HCT116 (cell line): ENCODE data around the gene TBC1D16. TPM values are rescaled to one million over a fixed set of nuclear protein-coding genes. Genes with fewer than 3 reads are reported as not detected.
A peak's percentile ranks its signal among the peaks of the same experiment; 100 is the strongest.

Experiments
- ATAC-seq: fragments of 200-7000 bp; cut with Tn5 transposase; 2 replicates; pipeline ENCODE4 v1.9.1; 2020; ENCODE audit warnings: mild to moderate bottlenecking, moderate library complexity
- BruUV-seq: library from RNA; stranded (reverse); fragments of 400-500 nt; replicated peaks from 2 replicates; lab custom pipeline; 2021; lab: Mats Ljungman, UMichigan
- CTCF ChIA-PET: fragments of 300-600 bp; sonication (Branson Sonifier 250); formaldehyde crosslinking; loops from one replicate; lab custom pipeline; 2021; ENCODE audit warnings: antibody characterized with exemption; lab: Charles Lee
- POLR2A ChIA-PET: fragments of 300-600, 350-600 bp; sonication (Branson Sonifier 250); formaldehyde crosslinking; loops from one replicate; lab custom pipeline; 2021; ENCODE audit warnings: antibody characterized with exemption; lab: Charles Lee
- RAD21 ChIA-PET, 2 experiments: fragments of 300-600 bp; sonication (Branson Sonifier 250); formaldehyde crosslinking; loops; one replicate each; lab custom pipeline; 2023; ENCODE audit warnings: low total read pairs in 2 of 2; ENCODE audit not compliant: uncharacterized antibody in 2 of 2, unreplicated experiment in 2 of 2, low non-redundant PET in 1 of 2; lab: Charles Lee
- DNase-seq: peaks from one replicate; pipeline ENCODE4 v3.0.0-alpha.2; 2010; ENCODE audit warnings: low read depth, low spot score
- H2AFZ ChIP-seq: fragments of 200-600 bp; shearing (Covaris generic), sonication (generic); 2 replicates; pipeline ENCODE4 v1.6.1; 2017; ENCODE audit warnings: low read depth, mixed run types, mixed read lengths, antibody characterized with exemption, low read length; ENCODE audit not compliant: poor library complexity, severe bottlenecking
- H3K27ac ChIP-seq: 2 replicates; pipeline ENCODE4 v1.5.1; 2012; ENCODE audit warnings: low read depth, low read length
- H3K27me3 ChIP-seq: fragments of 200-600 bp; sonication (generic); 2 replicates; pipeline ENCODE4 v1.6.1; 2016; ENCODE audit warnings: mixed run types, low read length, mixed read lengths; ENCODE audit not compliant: insufficient read depth
- H3K36me3 ChIP-seq, 2 experiments: fragments of 200-500 bp in 1 of 2; fragments of 200-600 bp in 1 of 2; sonication (Bioruptor generic) in 1 of 2; sonication (generic) in 1 of 2; 2 replicates each; pipeline versions ENCODE4 v1.5.1 to v1.6.1; 2014 to 2016; ENCODE audit warnings: low read length in 2 of 2, inconsistent platforms in 1 of 2, mixed read lengths in 1 of 2, mixed run types in 1 of 2; ENCODE audit not compliant: insufficient read depth in 2 of 2, control insufficient read depth in 1 of 2
- H3K4me1 ChIP-seq, 2 experiments: fragments of 200-600 bp in 1 of 2; sonication (generic) in 1 of 2; 2 replicates each; pipeline versions ENCODE4 v1.5.1 to v1.6.1; 2012 to 2017; ENCODE audit warnings: low read length in 2 of 2, inconsistent platforms in 1 of 2, mild to moderate bottlenecking in 1 of 2, mixed read lengths in 1 of 2, mixed run types in 1 of 2, moderate library complexity in 1 of 2; ENCODE audit not compliant: insufficient read depth in 2 of 2, control insufficient read depth in 1 of 2
- H3K4me2 ChIP-seq: fragments of 200-600 bp; sonication (generic); 2 replicates; pipeline ENCODE4 v1.6.1; 2017; ENCODE audit warnings: mixed run types, low read length, mixed read lengths
- H3K4me3 ChIP-seq, 2 experiments: fragments of 200-600 bp in 1 of 2; sonication (generic) in 1 of 2; replicated peaks in 1 of 2; 2 replicates each; pipeline ENCODE4 v1.5.1; 2011 to 2016; ENCODE audit warnings: low read length in 2 of 2, control low read depth in 1 of 2, low read depth in 1 of 2, mild to moderate bottlenecking in 1 of 2, mixed read lengths in 1 of 2, mixed run types in 1 of 2
- H3K79me2 ChIP-seq: fragments of 200-600 bp; sonication (generic); 2 replicates; pipeline ENCODE4 v1.6.1; 2017; ENCODE audit warnings: mild to moderate bottlenecking, mixed run types, low read length, moderate library complexity, mixed read lengths; ENCODE audit not compliant: insufficient read depth
- H3K9ac ChIP-seq: fragments of 200-600 bp; sonication (generic); 2 replicates; pipeline ENCODE4 v1.6.1; 2016; ENCODE audit warnings: low read length, mixed read lengths
- H3K9me2 ChIP-seq: fragments of 200-600 bp; sonication (generic), shearing (Covaris generic); 2 replicates; pipeline ENCODE4 v1.6.1; 2017; ENCODE audit warnings: mixed run types, mild to moderate bottlenecking, moderate library complexity; ENCODE audit not compliant: insufficient read depth
- H3K9me3 ChIP-seq, 2 experiments: fragments of 200-500 bp in 1 of 2; fragments of 200-600 bp in 1 of 2; sonication (Bioruptor generic) in 1 of 2; sonication (generic) in 1 of 2; 2 replicates each; pipeline ENCODE4 v1.6.1; 2014 to 2017; ENCODE audit warnings: low read length in 2 of 2, mixed read lengths in 2 of 2, inconsistent platforms in 1 of 2, low read depth in 1 of 2, mild to moderate bottlenecking in 1 of 2, mixed run types in 1 of 2, moderate library complexity in 1 of 2; ENCODE audit not compliant: control insufficient read depth in 1 of 2, insufficient read depth in 1 of 2
- H4K20me1 ChIP-seq: fragments of 200-600 bp; sonication (generic), shearing (Covaris generic); 2 replicates; pipeline ENCODE4 v1.6.1; 2017; ENCODE audit warnings: mixed run types, mild to moderate bottlenecking, moderate library complexity; ENCODE audit not compliant: insufficient read depth
- CEBPB ChIP-seq: IDR thresholded peaks from 2 replicates; pipeline ENCODE4 v1.6.1; 2012; ENCODE audit warnings: low read depth
- POLR2A ChIP-seq: IDR thresholded peaks from 2 replicates; pipeline ENCODE4 v1.7.0; 2011; ENCODE audit warnings: borderline replicate concordance; ENCODE audit not compliant: insufficient read depth, insufficient read length; ENCODE audit errors: extremely low read depth
- TCF7L2 ChIP-seq: IDR thresholded peaks from 2 replicates; pipeline ENCODE4 v1.7.0; 2011; ENCODE audit warnings: borderline replicate concordance, inconsistent platforms; ENCODE audit not compliant: insufficient read depth, insufficient read length; ENCODE audit errors: extremely low read depth
- ZNF274 ChIP-seq: fragments of 200-500 bp; sonication (Bioruptor generic); IDR thresholded peaks from 2 replicates; pipeline ENCODE4 v1.6.1; 2014; ENCODE audit warnings: mild to moderate bottlenecking, low read depth, low read length, inconsistent platforms
- intact Hi-C: fragments of 100-400 bp; cut with micrococcal nuclease; formaldehyde crosslinking; loops from 2 replicates; pipeline ENCODE4 v1.10.0; 2022
- total RNA-seq: library from RNA; stranded (reverse); gene quantifications from one replicate; pipeline ENCODE4 v1.2.1, GENCODE V29; 2021; ENCODE audit not compliant: unreplicated experiment

TBC1D16 gene
- total RNA-seq, 1 experiment from 2014 or later = 31.1 TPM

DNA sequence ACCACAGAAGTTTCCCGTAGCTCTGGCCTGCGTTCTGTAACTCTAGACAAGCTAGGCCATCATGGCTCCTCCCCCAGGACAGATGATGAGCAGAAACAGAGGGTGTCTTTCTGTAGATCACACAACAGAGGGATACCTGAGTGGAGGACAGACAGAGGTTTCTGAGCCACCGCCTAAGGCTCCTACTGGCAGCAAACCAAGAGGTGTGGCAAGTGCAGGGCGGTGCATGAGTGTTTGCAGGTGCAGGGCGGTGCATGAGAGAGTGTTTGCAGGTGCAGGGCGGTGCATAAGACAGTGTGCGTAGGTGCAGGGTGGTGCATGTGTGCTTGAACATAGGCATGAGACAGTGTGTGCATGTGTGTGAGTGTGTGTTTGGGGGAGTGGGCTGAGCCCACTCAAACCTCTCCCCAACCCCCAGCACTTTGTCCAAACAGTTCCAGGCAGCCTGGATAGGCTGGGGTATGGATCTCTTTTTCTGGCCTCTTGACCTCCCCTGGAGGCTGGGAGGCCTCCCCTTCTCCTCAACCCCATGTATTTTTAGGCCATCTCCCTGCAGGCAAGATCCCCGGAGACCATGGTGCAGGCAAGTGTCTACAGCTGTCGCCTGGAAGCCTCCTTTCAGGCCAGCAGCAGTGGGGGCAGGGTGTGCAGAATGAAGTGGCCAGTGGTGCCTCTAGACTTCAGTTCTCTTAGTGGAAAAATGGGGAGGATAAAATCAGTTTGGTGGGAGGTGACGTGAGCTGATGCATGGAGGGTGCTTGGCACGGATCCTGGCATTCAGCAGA, 143.0 kb downstream of the TBC1D16 start:
- BruUV-seq = no TSS peak
- peak; percentile 73 for ATAC-seq
- CTCF ChIA-PET = no interaction called here

DNA sequence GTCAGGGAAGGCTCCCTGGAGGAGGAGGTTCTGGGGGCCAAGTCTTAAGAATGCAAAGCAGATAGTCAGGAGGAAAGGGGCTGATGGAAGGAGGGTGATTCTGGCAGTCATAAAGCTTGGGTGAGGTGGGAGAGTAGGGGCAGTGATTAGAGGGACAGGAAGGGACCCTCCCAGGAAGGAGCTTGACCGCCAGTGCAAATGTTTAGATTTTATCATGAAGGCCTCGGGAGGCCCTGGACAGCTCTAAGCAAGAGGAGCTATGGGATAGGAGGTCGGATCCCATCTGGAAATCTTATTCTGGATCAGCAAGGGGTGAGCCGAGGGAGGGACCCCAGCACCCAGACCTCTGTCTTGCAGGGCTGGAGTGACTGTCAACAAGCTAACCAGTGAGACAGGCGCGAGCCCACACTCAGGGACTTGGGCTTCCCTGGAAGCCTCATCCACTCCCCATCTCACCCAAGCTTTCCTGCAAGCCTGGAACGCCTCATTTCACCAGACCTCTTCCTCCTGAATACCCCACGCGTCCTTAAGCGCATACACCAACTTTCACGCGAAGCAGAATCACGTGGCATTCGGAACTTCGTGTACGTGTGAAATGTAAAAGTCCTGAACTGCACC, 144.4 kb downstream of the TBC1D16 start:
- CTCF ChIA-PET = no interaction called here
- peaks cover 0 to 12% of the 10 kb centered on the region in 2 experiments; a peak in 2 of 4 replicates for H3K4me1 ChIP-seq
- H3K79me2 ChIP-seq = no peaks in the 10 kb centered on the region
- BruUV-seq = no TSS peak
- POLR2A ChIA-PET = interaction anchor here (0.6 to 1.0 kb wide), 2 partner anchors 51 to 52 kb away, joined by 3 to 4 read pairs; partner anchors contain the start of gene CBX4
- H2AFZ ChIP-seq = no peak overlapping the region
- intact Hi-C loops = no loop called here
- RAD21 ChIA-PET = no interaction called here
- no peak overlapping the region for H3K4me3 ChIP-seq
- H3K9ac ChIP-seq = no peak overlapping the region
- H3K9me2 ChIP-seq = no peaks in the 10 kb centered on the region
- H3K4me2 ChIP-seq = no peak overlapping the region
- H3K27me3 ChIP-seq = peaks cover 16% of the 10 kb centered on the region; the same call in 1 of the 2 replicates
- DNase-seq (no peak), ATAC-seq (no peak)
- no peaks in the 10 kb centered on the region for H4K20me1 ChIP-seq
- H3K9me3 ChIP-seq = no peaks in the 10 kb centered on the region
- TF ChIP-seq CEBPB (no peak), POLR2A (no peak)
- H3K27ac ChIP-seq = no peak overlapping the region
- no peaks in the 10 kb centered on the region for H3K36me3 ChIP-seq

More for the DNA sequence above, 143.0 kb downstream of the TBC1D16 start:
- H3K9me2 ChIP-seq = no peaks in the 10 kb centered on the region
- H3K36me3 ChIP-seq = no peaks in the 10 kb centered on the region
- H2AFZ ChIP-seq = no peak overlapping the region
- peaks cover 18% of the 10 kb centered on the region; the same call in 1 of the 2 replicates for H3K27me3 ChIP-seq
- POLR2A ChIA-PET = interaction anchor here (1.0 kb wide), 1 partner anchor 53 kb away, joined by 4 read pairs; the partner anchor contains the start of gene CBX4
- no peak overlapping the region for H3K4me2 ChIP-seq
- no peaks in the 10 kb centered on the region for H3K79me2 ChIP-seq
- H3K9me3 ChIP-seq = no peaks in the 10 kb centered on the region
- H3K9ac ChIP-seq = no peak overlapping the region
- RAD21 ChIA-PET = interaction anchor here in 1 of 2 experiments (0.7 kb wide), 1 partner anchor 907 kb away, joined by 3 read pairs; no protein-coding TSS in a partner anchor
- H3K4me1 ChIP-seq = peaks cover 0 to 12% of the 10 kb centered on the region in 2 experiments; a peak in 2 of 4 replicates
- DNase-seq = no peak
- no peak overlapping the region for H3K4me3 ChIP-seq
- TF ChIP-seq TCF7L2 (peak; percentile 81), ZNF274 (no peak)
- no peaks in the 10 kb centered on the region for H4K20me1 ChIP-seq
- H3K27ac ChIP-seq = no peak overlapping the region
- intact Hi-C loops = no loop called here
